Smooth muscle cell (in vitro differentiated cells): ENCODE data around the gene TNRC6B. TPM values are rescaled to one million over a fixed set of nuclear protein-coding genes. Genes with fewer than 3 reads are reported as not detected.

Source experiments
- DNase-seq: peaks from one replicate; lab custom pipeline; 2025; ENCODE audit not compliant: unreplicated experiment; lab: John Stamatoyannopoulos, UW
- H2AFZ ChIP-seq: fragments of 200-600 bp; sonication (generic); 2 replicates; pipeline ENCODE4 v1.6.0; 2016; ENCODE audit warnings: antibody characterized with exemption, low read depth, mild to moderate bottlenecking
- H3F3A ChIP-seq: fragments of 200-600 bp; sonication (generic); 2 replicates; pipeline ENCODE4 v1.6.0; 2017; ENCODE audit warnings: antibody characterized with exemption, low read depth
- H3K27ac ChIP-seq: fragments of 200-600 bp; sonication (generic); 2 replicates; pipeline ENCODE4 v1.5.1; 2016; ENCODE audit warnings: low read depth, mild to moderate bottlenecking
- H3K27me3 ChIP-seq: fragments of 200-600 bp; sonication (generic); 2 replicates; pipeline ENCODE4 v1.6.1; 2016; ENCODE audit warnings: low read depth, mild to moderate bottlenecking
- H3K36me3 ChIP-seq: fragments of 200-600 bp; sonication (generic); 2 replicates; pipeline ENCODE4 v1.5.1; 2016; ENCODE audit warnings: low read depth
- H3K4me1 ChIP-seq: fragments of 200-600 bp; sonication (generic); 2 replicates; pipeline ENCODE4 v1.5.1; 2016; ENCODE audit warnings: low read depth
- H3K4me2 ChIP-seq: fragments of 200-600 bp; sonication (generic); 2 replicates; pipeline ENCODE4 v1.6.0; 2016; ENCODE audit warnings: mild to moderate bottlenecking
- H3K4me3 ChIP-seq: fragments of 200-600 bp; sonication (generic); 2 replicates; pipeline ENCODE4 v1.5.1; 2016; ENCODE audit warnings: mild to moderate bottlenecking
- H3K79me2 ChIP-seq: fragments of 200-600 bp; sonication (generic); 2 replicates; pipeline ENCODE4 v1.6.0; 2016; ENCODE audit warnings: low read depth, mild to moderate bottlenecking
- H3K9ac ChIP-seq: fragments of 200-600 bp; sonication (generic); 2 replicates; pipeline ENCODE4 v1.6.0; 2016; ENCODE audit warnings: low read depth
- H3K9me3 ChIP-seq: fragments of 200-600 bp; sonication (generic); replicated peaks from 2 replicates; pipeline ENCODE4 v1.5.1; 2016; ENCODE audit warnings: low read depth
- H4K20me1 ChIP-seq: fragments of 200-600 bp; sonication (generic); 2 replicates; pipeline ENCODE4 v1.6.0; 2016; ENCODE audit warnings: low read depth
- WGBS: methylation state at CpG from one replicate; pipeline ENCODE4 v1.1.7; 2016; ENCODE audit warnings: low lambda C conversion rate; 5-methylcytosine and 5-hydroxymethylcytosine counted together
- polyA plus RNA-seq: library from polyadenylated mRNA; unstranded; fragments of >200 nt; fragmentation: Nextera tagmentation; extraction: Ambion mirVana; gene quantifications from 2 replicates; pipeline ENCODE4 v1.2.1, GENCODE V29; 2016
- total RNA-seq: library from RNA; depleted of rRNA; stranded (reverse); fragments of >200 nt; gene quantifications from 2 replicates; pipeline ENCODE4 v1.2.3, GENCODE V29; 2014
- TF ChIP-seq, protein P1 (sequence below): fragments of 200-600 bp; sonication (generic); IDR thresholded peaks from 2 replicates; pipeline ENCODE4 v1.5.1; 2017; ENCODE audit warnings: borderline replicate concordance, mild to moderate bottlenecking, antibody characterized with exemption; ENCODE audit not compliant: insufficient read depth, poor library complexity, severe bottlenecking

The TNRC6B gene
- total and polyA plus RNA-seq, 2 experiments from 2014 or later: 21.5 to 44.4 TPM

DNA sequence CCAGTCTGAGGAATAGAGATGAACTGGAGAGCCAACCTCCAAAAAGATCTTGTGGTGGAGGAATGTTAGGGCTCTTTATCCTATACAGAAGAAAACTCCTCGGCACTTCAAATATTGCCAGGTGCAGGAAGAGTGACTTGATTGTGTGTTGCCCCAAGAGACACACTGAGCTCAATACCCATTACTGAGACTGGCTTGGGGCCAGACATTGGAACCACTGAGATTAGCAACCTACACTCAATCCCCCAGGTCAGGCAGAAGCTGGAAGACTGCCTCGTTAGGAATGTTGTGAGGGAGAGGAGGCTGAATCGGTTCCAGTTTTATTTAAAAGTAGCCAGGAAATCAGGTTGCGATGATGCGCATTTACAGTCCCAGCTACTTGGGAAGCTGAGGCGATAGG lies 190.3 kb downstream of the TNRC6B start:
- H3K27ac ChIP-seq: no peak overlapping the region
- peaks cover 7% of the 10 kb centered on the region for H3K4me1 ChIP-seq
- peaks cover 22% of the 10 kb centered on the region for H3F3A ChIP-seq
- no peaks in the 10 kb centered on the region for H3K27me3 ChIP-seq
- DNase-seq: no peak
- 95% methylated on average over 6 of the region's 6 CpGs for WGBS
- H2AFZ ChIP-seq: no peak overlapping the region
- no peaks in the 10 kb centered on the region for H3K9me3 ChIP-seq
- no peak overlapping the region for H3K9ac ChIP-seq
- TF ChIP-seq, protein P1, sequence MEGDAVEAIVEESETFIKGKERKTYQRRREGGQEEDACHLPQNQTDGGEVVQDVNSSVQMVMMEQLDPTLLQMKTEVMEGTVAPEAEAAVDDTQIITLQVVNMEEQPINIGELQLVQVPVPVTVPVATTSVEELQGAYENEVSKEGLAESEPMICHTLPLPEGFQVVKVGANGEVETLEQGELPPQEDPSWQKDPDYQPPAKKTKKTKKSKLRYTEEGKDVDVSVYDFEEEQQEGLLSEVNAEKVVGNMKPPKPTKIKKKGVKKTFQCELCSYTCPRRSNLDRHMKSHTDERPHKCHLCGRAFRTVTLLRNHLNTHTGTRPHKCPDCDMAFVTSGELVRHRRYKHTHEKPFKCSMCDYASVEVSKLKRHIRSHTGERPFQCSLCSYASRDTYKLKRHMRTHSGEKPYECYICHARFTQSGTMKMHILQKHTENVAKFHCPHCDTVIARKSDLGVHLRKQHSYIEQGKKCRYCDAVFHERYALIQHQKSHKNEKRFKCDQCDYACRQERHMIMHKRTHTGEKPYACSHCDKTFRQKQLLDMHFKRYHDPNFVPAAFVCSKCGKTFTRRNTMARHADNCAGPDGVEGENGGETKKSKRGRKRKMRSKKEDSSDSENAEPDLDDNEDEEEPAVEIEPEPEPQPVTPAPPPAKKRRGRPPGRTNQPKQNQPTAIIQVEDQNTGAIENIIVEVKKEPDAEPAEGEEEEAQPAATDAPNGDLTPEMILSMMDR: no peak
- no peak overlapping the region for H3K4me3 ChIP-seq
- H3K79me2 ChIP-seq: peaks cover 22% of the 10 kb centered on the region
- peaks cover 6% of the 10 kb centered on the region for H4K20me1 ChIP-seq
- H3K36me3 ChIP-seq: peaks cover 13% of the 10 kb centered on the region
- no peak overlapping the region for H3K4me2 ChIP-seq

- no peaks in the 10 kb centered on the region for H3K27me3 ChIP-seq
- H3K4me1 ChIP-seq: peaks cover 7% of the 10 kb centered on the region
- H3K4me3 ChIP-seq: no peak overlapping the region
- H3K9me3 ChIP-seq: no peaks in the 10 kb centered on the region
- peaks cover 6% of the 10 kb centered on the region for H4K20me1 ChIP-seq
- no peak overlapping the region for H3K4me2 ChIP-seq
- H3F3A ChIP-seq: peaks cover 22% of the 10 kb centered on the region
- peaks cover 29% of the 10 kb centered on the region for H3K79me2 ChIP-seq
- H3K36me3 ChIP-seq: peaks cover 13% of the 10 kb centered on the region
- H3K27ac ChIP-seq: no peak overlapping the region
- TF ChIP-seq, protein P1: no peak
- H3K9ac ChIP-seq: no peak overlapping the region
- DNase-seq: no peak
- no peak overlapping the region for H2AFZ ChIP-seq
- WGBS: 94% methylated on average over 3 of the region's 3 CpGs
These were observed 191.1 kb downstream of the TNRC6B start for GRCh38 chr22:40368836-40369235.

GRCh38 chr22:40374567-40374966 lies 196.8 kb downstream of the TNRC6B start:
- H3K4me1 ChIP-seq: peaks cover 7% of the 10 kb centered on the region
- H3K9me3 ChIP-seq: no peaks in the 10 kb centered on the region
- TF ChIP-seq, protein P1: no peak
- no peaks in the 10 kb centered on the region for H3K36me3 ChIP-seq
- no peak overlapping the region for H3K27ac ChIP-seq
- H3K4me3 ChIP-seq: no peak overlapping the region
- H3K9ac ChIP-seq: no peak overlapping the region
- H2AFZ ChIP-seq: no peak overlapping the region
- DNase-seq: no peak
- H3F3A ChIP-seq: peaks cover 6% of the 10 kb centered on the region
- H3K4me2 ChIP-seq: no peak overlapping the region
- H4K20me1 ChIP-seq: peaks cover 52% of the 10 kb centered on the region
- WGBS: 98% methylated on average over 8 of the region's 8 CpGs
- peaks cover 87% of the 10 kb centered on the region for H3K79me2 ChIP-seq
- H3K27me3 ChIP-seq: no peaks in the 10 kb centered on the region

- H3K9me3 ChIP-seq: no peaks in the 10 kb centered on the region
- peaks cover 96% of the 10 kb centered on the region for H3K79me2 ChIP-seq
- no peak overlapping the region for H2AFZ ChIP-seq
- H3K9ac ChIP-seq: no peak overlapping the region
- H3F3A ChIP-seq: peaks cover 3% of the 10 kb centered on the region
- no peak overlapping the region for H3K27ac ChIP-seq
- no peak overlapping the region for H3K4me3 ChIP-seq
- no peaks in the 10 kb centered on the region for H3K36me3 ChIP-seq
- DNase-seq: no peak
- TF ChIP-seq, protein P1: no peak
- H3K4me2 ChIP-seq: no peak overlapping the region
- H3K4me1 ChIP-seq: peaks cover 6% of the 10 kb centered on the region
- 91% methylated on average over 5 of the region's 5 CpGs for WGBS
- peaks cover 68% of the 10 kb centered on the region for H4K20me1 ChIP-seq
- no peaks in the 10 kb centered on the region for H3K27me3 ChIP-seq
These were observed 198.4 kb downstream of the TNRC6B start for GRCh38 chr22:40376149-40376548.
